Measurements from ENCODE around the gene KCNJ10. TPM values are rescaled to one million over a fixed set of nuclear protein-coding genes. Genes with fewer than 3 reads are reported as not detected.

Gene KCNJ10
- total RNA-seq, 6 experiments from 2014 or later = 0.23 to 3.1 (median 0.31) TPM; not detected in 1

DNA sequence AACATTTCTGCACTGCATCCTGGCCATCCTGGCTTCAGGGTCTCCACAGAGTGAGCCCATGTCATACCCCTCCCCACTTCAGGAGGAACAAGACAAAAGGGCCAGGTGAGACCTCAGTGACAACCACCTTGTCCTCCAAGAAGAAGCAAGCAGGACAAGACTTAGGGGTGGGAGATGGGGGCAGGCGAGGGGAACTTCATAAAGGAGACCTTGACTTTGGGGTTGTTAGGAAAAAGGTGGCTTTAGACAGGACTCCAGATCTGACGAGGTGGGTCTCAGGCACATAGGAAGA is 91.9 kb downstream of the KCNJ10 start:
- no peaks in the 10 kb centered on the region for H3K36me3 ChIP-seq
- ATAC-seq (no peak), DNase-seq (no peak)
- intact Hi-C loops (cut with DNase I) = no loop called here
- no peak overlapping the region for H3K4me3 ChIP-seq
- no peaks in the 10 kb centered on the region for H3K9me3 ChIP-seq
- 100% methylated on average over 2 of the region's 2 CpGs for WGBS (ENCODE audit: insufficient coverage, low coverage, low lambda C conversion rate, missing lambda C conversion rate)
- TF ChIP-seq CTCF (IDR thresholded peaks at IDR 0.05) (no peak), POLR2A (IDR thresholded peaks at IDR 0.05) (no peak)
- no peaks in the 10 kb centered on the region for H3K27me3 ChIP-seq
- H3K4me1 ChIP-seq = peaks cover 0 to 3% (median 0%) of the 10 kb centered on the region in 4 donors
- no peak overlapping the region for H3K27ac ChIP-seq

DNA sequence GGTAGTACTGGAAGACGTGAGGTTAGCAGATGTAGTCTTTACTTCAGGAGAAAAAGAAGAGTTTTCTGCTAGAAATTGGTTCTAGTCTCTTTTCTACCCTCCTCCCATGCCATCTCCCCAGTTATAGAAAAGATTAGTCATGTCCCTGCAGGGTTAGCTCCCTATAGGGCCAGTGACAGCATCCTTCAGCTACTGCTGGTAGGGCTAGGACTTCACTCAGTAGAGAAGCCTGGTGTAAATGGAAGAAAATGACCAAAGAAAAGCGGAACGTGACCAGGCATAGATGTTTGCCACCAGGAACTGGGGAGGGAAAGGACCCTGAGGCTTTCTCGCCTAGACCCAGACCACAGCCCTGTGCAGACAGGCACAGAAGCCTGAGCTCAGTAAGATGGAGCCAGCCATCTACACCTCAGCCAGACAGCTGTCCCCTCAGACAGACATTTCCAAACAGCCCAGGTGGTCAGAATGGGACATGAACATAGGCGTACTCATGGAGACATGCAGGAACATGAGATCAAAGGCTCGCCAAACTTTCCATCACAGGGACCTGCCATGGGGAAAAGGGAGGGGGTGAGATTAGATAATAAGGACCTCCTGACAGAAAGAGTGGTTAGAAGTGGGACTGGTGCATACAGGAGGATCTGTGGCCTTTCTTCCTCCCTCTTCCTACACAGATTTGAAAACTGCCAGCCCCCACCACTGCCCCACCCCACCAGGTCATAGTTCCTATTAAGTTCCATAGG is 92.4 kb downstream of the KCNJ10 start:
- no peaks in the 10 kb centered on the region for H3K27me3 ChIP-seq
- H3K4me1 ChIP-seq = peaks cover 0 to 3% (median 0%) of the 10 kb centered on the region in 4 donors
- 75% methylated on average over 4 of the region's 6 CpGs for WGBS (ENCODE audit: insufficient coverage, low coverage, low lambda C conversion rate, missing lambda C conversion rate)
- no peak overlapping the region for H3K27ac ChIP-seq
- intact Hi-C loops (cut with DNase I) = no loop called here
- no peaks in the 10 kb centered on the region for H3K36me3 ChIP-seq
- TF ChIP-seq POLR2A (IDR thresholded peaks at IDR 0.05) (no peak), CTCF (IDR thresholded peaks at IDR 0.05) (no peak)
- DNase-seq (no peak), ATAC-seq (no peak)
- no peaks in the 10 kb centered on the region for H3K9me3 ChIP-seq
- H3K4me3 ChIP-seq = no peak overlapping the region

DNA sequence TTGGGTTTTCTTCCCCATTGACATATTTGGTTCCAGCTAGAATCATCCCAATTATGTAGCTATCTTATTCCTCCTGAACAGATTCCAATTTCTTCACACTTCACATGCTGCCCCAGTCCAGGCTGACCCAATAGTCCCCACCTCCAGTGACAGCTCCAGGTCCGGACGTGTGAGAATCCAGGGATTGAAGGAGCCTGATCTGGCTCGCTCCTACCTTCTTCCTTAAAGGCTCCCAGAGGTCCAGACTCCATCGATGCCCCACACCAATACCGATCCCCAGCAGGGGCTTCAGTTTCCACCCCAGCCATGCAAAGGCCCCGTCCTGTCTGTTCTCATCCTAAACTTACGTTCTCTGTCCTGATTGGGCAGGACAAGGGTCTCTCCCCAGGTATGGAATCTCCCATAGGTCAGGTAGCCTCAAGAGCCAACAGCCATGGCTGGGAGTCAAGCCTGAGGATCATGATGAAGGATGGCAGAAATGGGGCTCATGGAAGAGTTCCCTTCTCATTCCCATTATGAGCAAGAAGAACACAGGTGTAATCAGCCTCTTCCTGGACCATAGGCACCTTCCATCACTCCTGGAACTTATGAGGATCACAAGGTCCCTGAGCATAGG is 95.5 kb downstream of the KCNJ10 start:
- intact Hi-C loops (cut with DNase I) = no loop called here
- ATAC-seq (no peak), DNase-seq (no peak)
- Histone ChIP-seq H3K27me3 (no peaks in the 10 kb centered on the region), H3K36me3 (no peaks in the 10 kb centered on the region), H3K9me3 (no peaks in the 10 kb centered on the region), H3K4me3 (no peak overlapping the region), H3K4me1 (peaks cover 0 to 21% (median 12%) of the 10 kb centered on the region in 4 donors), H3K27ac (no peak overlapping the region)
- TF ChIP-seq CTCF (IDR thresholded peaks at IDR 0.05) = no peak
- WGBS (ENCODE audit: insufficient coverage, low coverage, low lambda C conversion rate, missing lambda C conversion rate) = 96% methylated on average over 7 of the region's 7 CpGs

GRCh38 chr1:159973350-159973940 is 96.5 kb downstream of the KCNJ10 start:
- Histone ChIP-seq H3K27me3 (no peaks in the 10 kb centered on the region), H3K9me3 (no peaks in the 10 kb centered on the region), H3K27ac (no peak overlapping the region), H3K4me3 (no peak overlapping the region), H3K36me3 (no peaks in the 10 kb centered on the region), H3K4me1 (peaks cover 0 to 24% (median 12%) of the 10 kb centered on the region in 4 donors)
- intact Hi-C loops (cut with DNase I) = no loop called here
- ATAC-seq = no peak
- TF ChIP-seq POLR2A (IDR thresholded peaks at IDR 0.05) = no peak
- no peak for TF ChIP-seq CTCF (IDR thresholded peaks at IDR 0.05)
- WGBS (ENCODE audit: insufficient coverage, low coverage, low lambda C conversion rate, missing lambda C conversion rate) = no CpG with 5 or more reads among the region's 6 CpGs
- DNase-seq = no peak

Measured in right lobe of liver (tissue), 6 donors.